GM12865 (cell line): ENCODE results near the gene CERS2.

Experiments used
- DNase-seq: peaks from one replicate; pipeline ENCODE4 v3.0.0; 2010; ENCODE audit warnings: low read depth
- H3K4me3 ChIP-seq: 2 replicates; pipeline ENCODE4 v1.5.1; 2011; ENCODE audit warnings: mild to moderate bottlenecking, low read depth, low read length, control low read depth
- CTCF ChIP-seq: IDR thresholded peaks from 2 replicates; pipeline ENCODE4 v1.5.1; 2011; ENCODE audit warnings: low read length, control low read depth, low read depth, inconsistent platforms; ENCODE audit not compliant: insufficient read depth; ENCODE audit errors: missing control alignments

The CERS2 gene

GRCh38 chr1:150997126-150997872 is 22.7 kb upstream of the CERS2 start:
- no peak for TF ChIP-seq CTCF
- no peak for DNase-seq
- H3K4me3 ChIP-seq = no peak overlapping the region

- TF ChIP-seq CTCF = peak; percentile 67
- peak; percentile 47 for DNase-seq
- H3K4me3 ChIP-seq = peak overlapping the region; percentile 42
Observed at GRCh38 chr1:150995896-150996295, 21.3 kb upstream of the CERS2 start.

- H3K4me3 ChIP-seq = peak overlapping the region; percentile 42
- no peak for DNase-seq
- TF ChIP-seq CTCF = no peak
Observed at GRCh38 chr1:150995460-150995859, 20.8 kb upstream of the CERS2 start.

- TF ChIP-seq CTCF = no peak
- DNase-seq = no peak
- no peak overlapping the region for H3K4me3 ChIP-seq
Observed at GRCh38 chr1:150994248-150994647, 19.6 kb upstream of the CERS2 start.

- TF ChIP-seq CTCF = no peak
- no peak for DNase-seq
- H3K4me3 ChIP-seq = no peak overlapping the region
Observed at GRCh38 chr1:150992626-150993025, 18.0 kb upstream of the CERS2 start.

- DNase-seq = no peak
- no peak overlapping the region for H3K4me3 ChIP-seq
- no peak for TF ChIP-seq CTCF
Observed at GRCh38 chr1:150987924-150988323, 13.3 kb upstream of the CERS2 start.
